ENCODE measurements around the gene FBXW5. TPM values are rescaled to one million over a fixed set of nuclear protein-coding genes. Genes with fewer than 3 reads are reported as not detected.

FBXW5 gene
- total and polyA plus RNA-seq, 9 of the 15 experiments (the other 6 are each of a cell fraction or from before 2014, with no cell fraction given): 0.21 to 128 (median 37.0) TPM

DNA sequence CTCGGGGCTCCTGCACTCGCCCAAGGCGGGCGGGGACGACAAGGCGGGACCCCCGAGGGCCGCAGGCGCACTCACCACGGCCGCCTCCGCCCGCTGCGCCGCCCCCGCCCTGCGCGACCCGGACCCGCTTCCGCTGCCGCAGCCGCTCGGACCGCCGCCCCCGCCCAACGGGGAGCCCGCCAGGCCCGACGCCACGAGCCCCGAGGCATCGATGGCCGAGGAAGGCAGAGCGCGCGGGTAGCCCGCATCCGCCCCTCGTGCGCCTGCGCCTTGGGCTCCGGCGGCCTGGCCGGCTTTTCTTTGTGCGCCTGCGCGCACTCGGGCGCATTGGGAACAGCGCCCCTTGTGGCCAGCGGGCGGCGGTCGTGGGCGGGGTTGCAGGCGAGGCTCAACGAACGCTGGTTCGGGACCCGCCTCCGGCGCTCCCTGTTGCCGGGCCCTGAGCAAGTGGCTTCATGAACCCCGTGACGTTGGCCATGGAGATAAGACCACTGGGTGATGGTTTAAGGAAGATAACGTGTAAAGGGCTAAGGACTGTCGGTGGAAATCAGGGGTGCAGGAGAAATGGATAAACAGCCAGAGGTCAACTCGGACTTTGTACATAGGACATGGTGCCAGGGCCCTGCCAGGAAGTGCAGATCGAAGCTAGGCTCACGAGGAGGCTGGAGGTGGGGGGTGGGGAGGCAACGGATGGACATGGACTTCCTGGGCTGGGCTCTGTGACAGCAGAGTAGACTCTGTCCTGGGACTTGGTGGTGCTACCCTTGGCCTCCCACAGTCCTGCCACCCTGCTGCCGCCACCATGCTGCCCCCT, at the start of gene FBXW5, which contains the start of gene C8G (continued):
- TF ChIP-seq, protein P1, sequence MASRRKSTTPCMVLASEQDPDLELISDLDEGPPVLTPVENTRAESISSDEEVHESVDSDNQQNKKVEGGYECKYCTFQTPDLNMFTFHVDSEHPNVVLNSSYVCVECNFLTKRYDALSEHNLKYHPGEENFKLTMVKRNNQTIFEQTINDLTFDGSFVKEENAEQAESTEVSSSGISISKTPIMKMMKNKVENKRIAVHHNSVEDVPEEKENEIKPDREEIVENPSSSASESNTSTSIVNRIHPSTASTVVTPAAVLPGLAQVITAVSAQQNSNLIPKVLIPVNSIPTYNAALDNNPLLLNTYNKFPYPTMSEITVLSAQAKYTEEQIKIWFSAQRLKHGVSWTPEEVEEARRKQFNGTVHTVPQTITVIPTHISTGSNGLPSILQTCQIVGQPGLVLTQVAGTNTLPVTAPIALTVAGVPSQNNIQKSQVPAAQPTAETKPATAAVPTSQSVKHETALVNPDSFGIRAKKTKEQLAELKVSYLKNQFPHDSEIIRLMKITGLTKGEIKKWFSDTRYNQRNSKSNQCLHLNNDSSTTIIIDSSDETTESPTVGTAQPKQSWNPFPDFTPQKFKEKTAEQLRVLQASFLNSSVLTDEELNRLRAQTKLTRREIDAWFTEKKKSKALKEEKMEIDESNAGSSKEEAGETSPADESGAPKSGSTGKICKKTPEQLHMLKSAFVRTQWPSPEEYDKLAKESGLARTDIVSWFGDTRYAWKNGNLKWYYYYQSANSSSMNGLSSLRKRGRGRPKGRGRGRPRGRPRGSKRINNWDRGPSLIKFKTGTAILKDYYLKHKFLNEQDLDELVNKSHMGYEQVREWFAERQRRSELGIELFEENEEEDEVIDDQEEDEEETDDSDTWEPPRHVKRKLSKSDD (conservative IDR thresholded peaks at IDR 0.05; ENCODE audit: low read length): no peak
- TF ChIP-seq TAF7 (tag; IDR thresholded peaks at IDR 0.05) (no peak), TBL1XR1 (IDR thresholded peaks at IDR 0.05; ENCODE audit: low read length in 2 of 2) (peak in 1 of 2 experiments; percentile 55; a peak in 1 of 4 replicates), NCOA4 (IDR thresholded peaks at IDR 0.05; ENCODE audit: partially characterized antibody) (no peak), RUNX1 (IDR thresholded peaks at IDR 0.05; ENCODE audit: low read depth) (no peak), ZNF551 (CRISPR knock-in tag; IDR thresholded peaks at IDR 0.05) (no peak), DIDO1 (tag; IDR thresholded peaks at IDR 0.05; ENCODE audit: low read depth) (no peak), BCL6 (CRISPR knock-in tag; IDR thresholded peaks at IDR 0.05) (no peak), CBX8 (IDR thresholded peaks at IDR 0.05; ENCODE audit: borderline replicate concordance, extremely low read depth, low read depth, low read length, poor library complexity, severe bottlenecking) (no peak), SMARCC2 (IDR thresholded peaks at IDR 0.05; ENCODE audit: low read depth) (no peak), CSDE1 (IDR thresholded peaks at IDR 0.05) (no peak), SAP30 (IDR thresholded peaks at IDR 0.05; ENCODE audit: borderline replicate concordance, insufficient read depth, low read depth, low read length, poor library complexity, severe bottlenecking) (no peak), SRSF9 (IDR thresholded peaks at IDR 0.05; ENCODE audit: borderline replicate concordance, low read depth, low read length) (no peak)
- TF ChIP-seq, protein P2, sequence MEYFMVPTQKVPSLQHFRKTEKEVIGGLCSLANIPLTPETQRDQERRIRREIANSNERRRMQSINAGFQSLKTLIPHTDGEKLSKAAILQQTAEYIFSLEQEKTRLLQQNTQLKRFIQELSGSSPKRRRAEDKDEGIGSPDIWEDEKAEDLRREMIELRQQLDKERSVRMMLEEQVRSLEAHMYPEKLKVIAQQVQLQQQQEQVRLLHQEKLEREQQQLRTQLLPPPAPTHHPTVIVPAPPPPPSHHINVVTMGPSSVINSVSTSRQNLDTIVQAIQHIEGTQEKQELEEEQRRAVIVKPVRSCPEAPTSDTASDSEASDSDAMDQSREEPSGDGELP (CRISPR knock-in tag; IDR thresholded peaks at IDR 0.05; ENCODE audit: borderline replicate concordance): peak; percentile 83
- TF ChIP-seq, protein P3, sequence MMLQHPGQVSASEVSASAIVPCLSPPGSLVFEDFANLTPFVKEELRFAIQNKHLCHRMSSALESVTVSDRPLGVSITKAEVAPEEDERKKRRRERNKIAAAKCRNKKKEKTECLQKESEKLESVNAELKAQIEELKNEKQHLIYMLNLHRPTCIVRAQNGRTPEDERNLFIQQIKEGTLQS (IDR thresholded peaks at IDR 0.05): no peak
- TF ChIP-seq, protein P3 (CRISPR knock-in tag; conservative IDR thresholded peaks at IDR 0.05): 0 out of 2 replicates have a peak, but pooled peaks have one; percentile 22
- TF ChIP-seq, protein P4, sequence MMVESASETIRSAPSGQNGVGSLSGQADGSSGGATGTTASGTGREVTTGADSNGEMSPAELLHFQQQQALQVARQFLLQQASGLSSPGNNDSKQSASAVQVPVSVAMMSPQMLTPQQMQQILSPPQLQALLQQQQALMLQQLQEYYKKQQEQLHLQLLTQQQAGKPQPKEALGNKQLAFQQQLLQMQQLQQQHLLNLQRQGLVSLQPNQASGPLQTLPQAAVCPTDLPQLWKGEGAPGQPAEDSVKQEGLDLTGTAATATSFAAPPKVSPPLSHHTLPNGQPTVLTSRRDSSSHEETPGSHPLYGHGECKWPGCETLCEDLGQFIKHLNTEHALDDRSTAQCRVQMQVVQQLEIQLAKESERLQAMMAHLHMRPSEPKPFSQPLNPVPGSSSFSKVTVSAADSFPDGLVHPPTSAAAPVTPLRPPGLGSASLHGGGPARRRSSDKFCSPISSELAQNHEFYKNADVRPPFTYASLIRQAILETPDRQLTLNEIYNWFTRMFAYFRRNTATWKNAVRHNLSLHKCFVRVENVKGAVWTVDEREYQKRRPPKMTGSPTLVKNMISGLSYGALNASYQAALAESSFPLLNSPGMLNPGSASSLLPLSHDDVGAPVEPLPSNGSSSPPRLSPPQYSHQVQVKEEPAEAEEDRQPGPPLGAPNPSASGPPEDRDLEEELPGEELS (CRISPR knock-in tag; IDR thresholded peaks at IDR 0.05; ENCODE audit: borderline replicate concordance): peak; percentile 53; the same call in 1 of the 2 replicates
- TF ChIP-seq, protein P5, sequence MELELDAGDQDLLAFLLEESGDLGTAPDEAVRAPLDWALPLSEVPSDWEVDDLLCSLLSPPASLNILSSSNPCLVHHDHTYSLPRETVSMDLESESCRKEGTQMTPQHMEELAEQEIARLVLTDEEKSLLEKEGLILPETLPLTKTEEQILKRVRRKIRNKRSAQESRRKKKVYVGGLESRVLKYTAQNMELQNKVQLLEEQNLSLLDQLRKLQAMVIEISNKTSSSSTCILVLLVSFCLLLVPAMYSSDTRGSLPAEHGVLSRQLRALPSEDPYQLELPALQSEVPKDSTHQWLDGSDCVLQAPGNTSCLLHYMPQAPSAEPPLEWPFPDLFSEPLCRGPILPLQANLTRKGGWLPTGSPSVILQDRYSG (tag; conservative IDR thresholded peaks at IDR 0.05; ENCODE audit: low read depth): no peak

Measured in K562 (cell line).